Endodermal cell (in vitro differentiated cells): ENCODE results near the gene UBASH3B. TPM values are rescaled to one million over a fixed set of nuclear protein-coding genes. Genes with fewer than 3 reads are reported as not detected.

Experiments
- DNase-seq: peaks from one replicate; pipeline ENCODE4 v3.0.0-alpha.2; 2017
- H3K27ac ChIP-seq: 2 replicates; pipeline ENCODE4 v1.5.1; 2013; ENCODE audit warnings: mild to moderate bottlenecking, low read depth, low read length, moderate library complexity
- H3K27me3 ChIP-seq: 2 replicates; pipeline ENCODE4 v1.6.1; 2013; ENCODE audit warnings: mild to moderate bottlenecking, low read length, moderate library complexity; ENCODE audit not compliant: insufficient read depth, control insufficient read depth, poor library complexity, severe bottlenecking
- H3K36me3 ChIP-seq: 2 replicates; pipeline ENCODE4 v1.7.0; 2013; ENCODE audit warnings: mild to moderate bottlenecking, low read length, moderate library complexity; ENCODE audit not compliant: control insufficient read depth, insufficient read depth
- H3K4me1 ChIP-seq: one replicate; pipeline ENCODE4 v1.7.0; 2013; ENCODE audit warnings: low read length; ENCODE audit not compliant: control insufficient read depth, insufficient read depth
- H3K4me3 ChIP-seq: 2 replicates; pipeline ENCODE4 v1.5.1; 2013; ENCODE audit warnings: mild to moderate bottlenecking, low read length, moderate library complexity
- H3K9ac ChIP-seq: 2 replicates; pipeline ENCODE4 v1.6.1; 2013; ENCODE audit warnings: mild to moderate bottlenecking, low read length, moderate library complexity; ENCODE audit not compliant: poor library complexity, severe bottlenecking; ENCODE audit errors: extremely low read depth
- H3K9me3 ChIP-seq: 2 replicates; pipeline ENCODE4 v1.6.1; 2013; ENCODE audit warnings: mild to moderate bottlenecking, low read length, moderate library complexity; ENCODE audit not compliant: control insufficient read depth
- H3K27ac Mint-ChIP-seq: 2 replicates; pipeline ENCODE4 v1.8.0; 2020; ENCODE audit warnings: mixed read lengths
- H3K27me3 Mint-ChIP-seq: 2 replicates; pipeline ENCODE4 v1.8.0; 2021; ENCODE audit warnings: mild to moderate bottlenecking, mixed read lengths; ENCODE audit not compliant: insufficient read depth
- H3K36me3 Mint-ChIP-seq: 2 replicates; pipeline ENCODE4 v1.8.0; 2020; ENCODE audit warnings: low read depth, mixed read lengths
- H3K4me1 Mint-ChIP-seq: 2 replicates; pipeline ENCODE4 v1.8.0; 2020; ENCODE audit warnings: mixed read lengths
- H3K4me3 Mint-ChIP-seq: 2 replicates; pipeline ENCODE4 v1.8.0; 2020; ENCODE audit warnings: mild to moderate bottlenecking, moderate library complexity, mixed read lengths
- H3K9me3 Mint-ChIP-seq: 2 replicates; pipeline ENCODE4 v1.8.0; 2020; ENCODE audit warnings: mild to moderate bottlenecking, mixed read lengths
- WGBS, 2 experiments: methylation state at CpG; one replicate each; pipeline versions ENCODE4 v1.1.5 to v1.1.7; 2013; ENCODE audit warnings: missing lambda C conversion rate in 2 of 2, mixed read lengths in 1 of 2; ENCODE audit not compliant: insufficient coverage in 1 of 2, insufficient read length in 1 of 2; 5-methylcytosine and 5-hydroxymethylcytosine counted together
- total RNA-seq, 2 donors: library from RNA; stranded (reverse); fragmentation: NEBNext Ultra II Directional in 1 of 2; extraction: Animal tissue kit (Norgen Biotek cat#: 25700) in 1 of 2; gene quantifications; 2 replicates in 1 of 2; 3 replicates in 1 of 2; pipeline ENCODE4 v1.2.1, GENCODE V29; 2021
- TF ChIP-seq, protein P1 (sequence below): fragments of 200-600 bp; sonication (generic); conservative IDR thresholded peaks from 2 replicates; pipeline ENCODE4 v1.5.0; 2021; ENCODE audit warnings: antibody characterized with exemption, mild to moderate bottlenecking

UBASH3B gene
- total RNA-seq, 2 donors from 2014 or later, result 6.0 to 9.0 TPM

- DNase-seq, result no peak
Measured at GRCh38 chr11:122747351-122747781, 91.8 kb downstream of the UBASH3B start.

GRCh38 chr11:122749005-122749687 is 93.6 kb downstream of the UBASH3B start:
- Histone ChIP-seq H3K9me3 (no peaks in the 10 kb centered on the region), H3K36me3 (no peaks in the 10 kb centered on the region), H3K9ac (no peak overlapping the region), H3K27me3 (no peaks in the 10 kb centered on the region), H3K27ac (no peak overlapping the region), H3K4me1 (peaks cover 3% of the 10 kb centered on the region), H3K4me3 (no peak overlapping the region)
- Mint-ChIP-seq H3K27me3 (no peaks in the 10 kb centered on the region), H3K4me1 (peaks cover 18% of the 10 kb centered on the region), H3K27ac (no peak overlapping the region), H3K36me3 (no peaks in the 10 kb centered on the region), H3K4me3 (no peak overlapping the region), H3K9me3 (no peaks in the 10 kb centered on the region)
- DNase-seq, result no peak
- WGBS, 2 experiments, result 95 to 100% methylated on average over 3 to 5 of the region's 5 CpGs
- TF ChIP-seq, protein P1, sequence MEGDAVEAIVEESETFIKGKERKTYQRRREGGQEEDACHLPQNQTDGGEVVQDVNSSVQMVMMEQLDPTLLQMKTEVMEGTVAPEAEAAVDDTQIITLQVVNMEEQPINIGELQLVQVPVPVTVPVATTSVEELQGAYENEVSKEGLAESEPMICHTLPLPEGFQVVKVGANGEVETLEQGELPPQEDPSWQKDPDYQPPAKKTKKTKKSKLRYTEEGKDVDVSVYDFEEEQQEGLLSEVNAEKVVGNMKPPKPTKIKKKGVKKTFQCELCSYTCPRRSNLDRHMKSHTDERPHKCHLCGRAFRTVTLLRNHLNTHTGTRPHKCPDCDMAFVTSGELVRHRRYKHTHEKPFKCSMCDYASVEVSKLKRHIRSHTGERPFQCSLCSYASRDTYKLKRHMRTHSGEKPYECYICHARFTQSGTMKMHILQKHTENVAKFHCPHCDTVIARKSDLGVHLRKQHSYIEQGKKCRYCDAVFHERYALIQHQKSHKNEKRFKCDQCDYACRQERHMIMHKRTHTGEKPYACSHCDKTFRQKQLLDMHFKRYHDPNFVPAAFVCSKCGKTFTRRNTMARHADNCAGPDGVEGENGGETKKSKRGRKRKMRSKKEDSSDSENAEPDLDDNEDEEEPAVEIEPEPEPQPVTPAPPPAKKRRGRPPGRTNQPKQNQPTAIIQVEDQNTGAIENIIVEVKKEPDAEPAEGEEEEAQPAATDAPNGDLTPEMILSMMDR, result no peak

More at GRCh38 chr11:122747351-122747781, 91.8 kb downstream of the UBASH3B start:
- TF ChIP-seq, protein P1, result no peak
- Histone ChIP-seq H3K4me3 (no peak overlapping the region), H3K27ac (no peak overlapping the region), H3K4me1 (peaks cover 3% of the 10 kb centered on the region), H3K9me3 (no peaks in the 10 kb centered on the region), H3K9ac (no peak overlapping the region), H3K36me3 (no peaks in the 10 kb centered on the region), H3K27me3 (no peaks in the 10 kb centered on the region)
- WGBS, 2 experiments, result 62 to 67% methylated on average over 3 to 5 of the region's 5 CpGs
- no peaks in the 10 kb centered on the region for H3K27me3 Mint-ChIP-seq
- no peaks in the 10 kb centered on the region for H3K9me3 Mint-ChIP-seq
- no peaks in the 10 kb centered on the region for H3K36me3 Mint-ChIP-seq
- H3K4me1 Mint-ChIP-seq, result peaks cover 18% of the 10 kb centered on the region
- no peak overlapping the region for H3K4me3 Mint-ChIP-seq
- H3K27ac Mint-ChIP-seq, result no peak overlapping the region

- H3K9me3 Mint-ChIP-seq, result no peaks in the 10 kb centered on the region
- no peak overlapping the region for H3K4me3 Mint-ChIP-seq
- no peak for DNase-seq
- no peaks in the 10 kb centered on the region for H3K27me3 Mint-ChIP-seq
- H3K4me1 ChIP-seq, result peaks cover 8% of the 10 kb centered on the region
- no peaks in the 10 kb centered on the region for H3K36me3 Mint-ChIP-seq
- H3K4me1 Mint-ChIP-seq, result peaks cover 25% of the 10 kb centered on the region
- no peaks in the 10 kb centered on the region for H3K9me3 ChIP-seq
- H3K4me3 ChIP-seq, result no peak overlapping the region
- no peaks in the 10 kb centered on the region for H3K36me3 ChIP-seq
- no peak overlapping the region for H3K27ac Mint-ChIP-seq
- WGBS, 2 experiments, result 90 to 95% methylated on average over 5 of the region's 5 CpGs
- H3K27me3 ChIP-seq, result no peaks in the 10 kb centered on the region
- H3K27ac ChIP-seq, result no peak overlapping the region
- no peak overlapping the region for H3K9ac ChIP-seq
- TF ChIP-seq, protein P1, result no peak
Measured at GRCh38 chr11:122750049-122750448, 94.5 kb downstream of the UBASH3B start.
